Activated T-helper 9 cell treated with anti-CD3 and anti-CD28 coated beads, Interleukin-2, amount 50 U/mL, for 16 hours (primary cell): ENCODE data around the gene COX4I2.
"Not testable (repeated sequence)": the region's sequence is repeated elsewhere in the genome, so short reads cannot be mapped to it uniquely, and the experiment has no call there.

Experiments
- DNase-seq: peaks from one replicate; pipeline ENCODE4 v3.0.0-alpha.2; 2020; ENCODE audit warnings: low read depth

COX4I2 gene

DNA sequence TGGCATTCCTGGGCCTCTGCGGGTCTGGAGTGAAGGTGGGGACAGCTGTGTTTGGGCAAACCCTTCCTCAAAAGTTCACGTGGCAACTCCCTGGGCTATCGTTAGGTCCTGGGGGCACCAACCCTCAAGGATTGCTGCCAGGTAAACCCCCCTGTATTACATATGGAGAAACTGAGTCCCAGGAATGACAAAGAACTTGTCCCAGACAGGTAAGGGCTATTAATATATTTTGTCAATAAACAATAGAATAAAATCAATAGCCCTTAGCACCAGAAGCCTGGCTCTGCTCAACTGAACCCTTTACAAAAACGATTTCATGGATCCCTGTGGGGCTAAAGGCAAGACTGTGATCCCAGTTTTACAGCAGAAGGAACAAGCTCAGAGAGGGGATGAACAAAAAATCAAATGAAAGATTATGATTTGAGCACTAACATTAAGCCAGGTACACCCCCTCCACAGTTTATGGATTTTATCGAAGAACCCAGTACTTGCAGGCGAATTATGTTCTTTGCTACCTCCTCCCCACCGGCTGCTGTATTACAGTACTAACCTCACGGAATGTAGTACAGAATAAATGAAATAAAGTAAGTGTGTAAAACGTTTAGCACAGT is 30.0 kb upstream of the COX4I2 start:
- DNase-seq, result no peak

DNA sequence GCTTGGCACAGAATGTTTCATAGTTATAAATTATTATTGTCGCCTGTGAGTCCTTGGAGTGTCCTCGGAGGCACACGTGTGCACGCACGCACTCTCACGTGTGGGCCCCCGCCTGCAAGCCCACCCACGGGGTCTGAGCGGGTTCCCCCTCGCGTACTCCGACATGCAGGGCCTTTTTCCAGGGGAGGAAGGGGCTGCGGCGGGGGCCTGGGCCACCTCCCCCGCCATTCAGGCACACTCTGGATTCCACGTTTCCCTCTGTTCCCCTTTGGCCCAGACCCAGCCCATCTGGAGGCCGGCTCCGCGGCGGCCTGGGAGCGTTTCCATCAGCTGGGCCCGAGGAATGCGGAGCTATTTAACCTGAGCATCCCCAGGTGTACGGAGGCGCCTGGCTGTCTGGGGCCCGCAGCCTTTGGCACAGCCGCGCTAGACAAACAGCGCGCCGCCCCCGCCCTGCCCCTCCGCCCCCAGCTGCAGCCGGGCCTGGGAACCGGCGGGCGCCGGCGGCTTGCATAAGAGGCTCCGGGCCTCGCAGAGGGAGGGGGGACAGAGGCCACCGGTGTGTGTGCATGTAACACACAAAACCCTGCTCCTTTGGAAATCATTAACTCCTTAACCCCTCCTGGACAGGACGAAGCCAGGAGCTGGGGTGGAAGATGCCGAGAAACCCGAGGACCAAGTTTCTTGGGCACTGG is 29.3 kb upstream of the COX4I2 start:
- no peak for DNase-seq

DNA sequence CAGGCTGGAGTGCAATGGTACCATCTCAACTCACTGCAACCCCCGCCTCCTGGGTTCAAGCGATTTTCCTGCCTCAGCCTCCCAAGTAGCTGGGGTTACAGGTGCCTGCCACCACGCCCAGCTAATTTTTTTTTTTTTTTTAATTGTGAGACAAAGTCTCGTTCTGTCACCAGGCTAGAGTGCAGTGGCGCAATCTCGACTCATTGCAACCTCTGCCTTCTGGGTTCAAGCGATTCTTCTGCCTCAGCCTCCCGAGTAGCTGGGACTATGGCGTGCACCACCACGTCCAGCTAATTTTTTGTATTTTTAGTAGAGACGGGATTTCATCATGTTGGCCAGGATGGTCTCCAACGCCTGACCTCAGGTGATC is 25.5 kb upstream of the COX4I2 start:
- not testable (repeated sequence) for DNase-seq

DNA sequence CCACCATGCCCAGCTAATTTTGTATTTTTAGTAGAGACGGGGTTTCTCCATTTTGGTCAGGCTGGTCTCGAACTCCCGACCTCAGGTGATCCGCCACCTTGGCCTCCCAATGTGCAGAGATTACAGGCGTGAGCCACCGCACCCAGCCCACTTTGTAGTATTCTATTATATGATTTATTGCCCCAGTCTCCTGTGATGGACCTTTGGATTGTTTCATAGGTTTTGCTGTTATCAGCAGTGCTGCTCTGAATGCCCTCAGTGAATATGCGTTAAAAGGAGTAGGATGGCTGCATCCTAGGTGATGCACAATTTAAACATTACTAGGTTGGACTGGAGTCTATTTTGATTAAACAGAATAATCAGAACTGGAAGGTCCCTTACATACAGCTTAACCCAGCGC is 22.3 kb upstream of the COX4I2 start:
- no peak for DNase-seq

DNA sequence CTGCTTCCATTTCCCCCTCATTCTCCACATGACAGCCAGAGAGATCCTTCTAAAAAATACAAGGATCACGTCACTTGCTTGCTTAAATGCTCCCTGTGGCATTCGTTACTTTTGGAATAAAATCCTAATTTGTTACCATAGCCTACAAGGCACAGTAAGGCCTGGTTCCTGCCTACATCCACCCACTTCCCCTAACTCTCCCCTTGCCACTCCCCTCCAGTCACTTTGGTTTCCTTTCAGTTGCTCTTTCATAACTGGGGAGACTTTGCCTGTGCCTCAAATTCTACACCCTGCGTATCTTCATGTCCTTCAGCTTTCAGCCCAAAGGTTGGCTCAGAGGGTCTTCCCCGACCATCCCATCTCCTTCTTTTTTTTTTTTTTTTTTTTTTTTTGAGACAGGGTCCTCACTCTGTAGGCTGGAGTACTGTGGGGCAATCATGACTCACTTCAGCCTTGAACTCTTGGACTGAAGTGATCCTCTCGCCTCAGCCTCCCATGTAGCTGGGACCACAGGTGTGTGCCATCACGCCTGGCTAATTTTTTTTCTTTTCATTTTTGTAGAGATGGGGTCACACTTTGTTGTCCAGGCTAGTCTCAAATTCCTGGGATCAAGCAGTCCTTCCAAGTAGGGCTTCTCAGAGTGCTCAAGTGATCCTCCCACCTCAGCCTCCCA is 20.1 kb upstream of the COX4I2 start:
- DNase-seq, result no peak

DNA sequence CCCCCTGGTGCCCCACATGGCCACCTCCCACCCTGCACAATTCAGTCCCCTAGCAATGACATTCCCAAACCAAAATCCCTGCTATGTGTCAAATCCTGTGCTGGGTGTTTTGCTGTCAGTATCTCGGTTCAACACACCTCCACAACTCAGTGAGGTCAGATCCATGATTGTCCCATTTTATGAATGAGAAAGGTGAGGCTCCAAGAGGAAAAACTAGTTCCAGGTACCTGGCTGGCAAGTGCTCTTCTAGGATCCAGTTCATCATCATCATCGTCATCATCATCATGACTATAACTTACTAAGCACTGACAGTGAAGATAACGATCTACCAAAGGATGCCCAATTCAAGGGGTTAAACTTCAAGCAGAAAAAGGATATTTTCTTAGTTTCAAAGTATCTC is 17.5 kb upstream of the COX4I2 start:
- no peak for DNase-seq

DNA sequence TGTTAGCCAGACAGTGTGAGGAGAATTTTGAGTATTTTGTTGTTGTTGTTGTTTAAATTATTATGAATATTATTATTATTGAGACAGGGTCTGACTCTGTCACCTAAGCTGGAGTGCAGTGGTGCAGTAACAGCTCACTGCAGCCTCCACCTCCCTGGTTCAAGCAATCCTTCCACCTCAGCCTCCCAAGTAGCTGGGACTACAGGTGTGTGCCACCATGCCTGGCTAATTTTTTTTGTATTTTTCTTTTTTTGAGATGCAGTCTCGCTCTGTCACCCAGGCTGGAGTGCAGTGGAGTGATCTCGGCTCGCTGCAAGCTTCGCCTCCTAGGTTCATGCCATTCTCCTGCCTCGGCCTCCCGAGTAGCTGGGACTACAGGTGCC is 14.6 kb upstream of the COX4I2 start:
- DNase-seq, result not testable (repeated sequence)

DNA sequence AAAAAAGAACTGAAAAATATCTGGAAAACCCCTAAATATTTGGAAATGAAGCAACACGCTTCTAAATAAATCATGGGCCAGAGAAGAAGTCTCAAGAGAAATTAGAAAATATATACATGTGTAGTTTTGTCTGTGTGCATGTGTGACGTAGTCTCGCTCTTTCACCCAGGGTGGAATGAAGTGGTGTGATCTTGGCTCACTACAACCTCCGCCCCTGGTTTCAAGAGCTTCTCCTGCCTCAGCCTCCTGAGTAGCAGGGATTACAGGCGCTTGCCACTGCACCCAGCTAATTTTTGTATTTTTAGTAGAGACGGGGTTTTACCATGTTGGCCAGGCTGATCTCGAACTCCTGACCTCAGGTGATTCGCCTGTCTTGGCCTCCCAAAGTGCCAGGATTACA is 11.2 kb upstream of the COX4I2 start:
- not testable (repeated sequence) for DNase-seq

DNA sequence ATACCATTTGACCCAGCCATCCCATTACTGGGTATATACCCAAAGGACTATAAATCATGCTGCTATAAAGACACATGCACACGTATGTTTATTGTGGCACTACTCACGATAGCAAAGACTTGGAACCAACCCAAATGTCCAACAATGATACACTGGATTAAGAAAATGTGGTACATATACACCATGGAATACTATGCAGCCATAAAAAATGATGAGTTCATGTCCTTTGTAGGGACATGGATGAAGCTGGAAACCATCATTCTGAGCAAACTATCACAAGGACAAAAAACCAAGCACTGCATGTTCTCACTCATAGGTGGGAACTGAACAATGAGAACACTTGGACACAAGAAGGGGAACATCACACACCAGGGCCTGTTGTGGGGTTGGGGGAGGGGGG is 9.7 kb upstream of the COX4I2 start:
- not testable (repeated sequence) for DNase-seq

DNA sequence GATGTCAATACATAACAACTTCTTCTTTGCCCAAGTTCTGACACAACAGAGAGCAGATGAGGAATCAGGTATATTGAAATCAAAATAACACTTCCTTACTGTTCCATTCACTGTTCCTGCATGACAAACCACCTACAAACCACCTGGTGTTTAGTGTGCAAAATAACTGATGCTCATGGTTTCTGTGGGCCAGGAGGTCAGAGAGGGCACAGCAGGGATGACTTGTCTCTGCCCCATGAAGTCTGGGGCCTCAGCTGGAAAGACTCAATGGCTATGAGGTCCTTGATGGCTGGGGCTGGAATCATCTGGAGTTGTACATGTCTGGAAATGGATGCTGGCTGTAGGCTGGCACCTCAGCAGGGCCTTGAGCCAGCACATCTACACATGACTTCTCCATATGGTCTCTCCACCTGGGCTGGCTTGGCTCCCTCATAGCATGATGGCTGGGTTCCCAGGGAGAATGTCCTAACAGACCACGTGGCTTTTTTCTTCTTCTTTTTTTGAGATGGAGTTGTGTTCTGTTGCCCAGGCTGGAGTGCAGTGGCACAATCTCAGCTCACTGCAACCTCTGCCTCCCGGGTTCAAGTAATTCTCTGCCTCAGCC is 7.4 kb upstream of the COX4I2 start:
- no peak for DNase-seq

DNA sequence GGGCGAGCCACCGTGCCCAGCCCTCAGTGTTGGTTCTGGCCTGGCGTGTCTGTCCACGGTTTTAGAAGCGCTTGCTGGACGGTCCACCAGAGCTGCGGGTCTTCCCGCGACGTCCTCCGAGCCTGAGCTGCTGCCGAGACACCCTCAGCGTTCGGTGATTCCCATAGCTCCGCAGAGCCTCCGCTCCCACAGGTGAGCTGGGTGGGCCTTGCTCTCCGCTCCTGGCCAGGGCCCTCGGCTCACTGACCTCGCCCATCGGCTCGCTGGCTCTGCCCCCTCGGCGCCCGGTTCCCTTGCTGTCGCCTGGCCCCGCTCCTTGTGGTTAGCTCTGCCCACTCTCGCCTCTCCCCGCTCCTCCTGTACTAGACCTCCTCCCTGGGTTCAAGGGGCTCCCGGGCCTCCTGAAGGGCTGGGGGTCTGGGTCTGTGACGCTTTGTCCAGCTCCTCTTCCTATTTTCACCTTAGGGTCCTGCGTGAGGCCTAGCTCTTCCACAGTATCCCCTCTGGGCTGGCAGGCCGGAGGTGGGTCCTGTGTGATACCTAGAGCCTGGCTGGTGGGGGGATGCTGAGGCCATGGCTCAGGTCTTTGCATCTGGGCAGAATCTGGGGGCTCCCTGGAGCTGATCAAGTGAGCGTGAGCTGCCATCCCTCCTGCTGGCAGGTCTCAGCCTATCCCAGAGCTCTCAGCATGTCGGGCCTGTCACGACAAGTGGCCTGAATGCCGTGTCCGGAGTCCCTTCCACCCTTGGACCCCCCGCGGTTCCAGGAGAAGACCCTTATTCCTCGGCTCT is 5.0 kb upstream of the COX4I2 start:
- no peak for DNase-seq

DNA sequence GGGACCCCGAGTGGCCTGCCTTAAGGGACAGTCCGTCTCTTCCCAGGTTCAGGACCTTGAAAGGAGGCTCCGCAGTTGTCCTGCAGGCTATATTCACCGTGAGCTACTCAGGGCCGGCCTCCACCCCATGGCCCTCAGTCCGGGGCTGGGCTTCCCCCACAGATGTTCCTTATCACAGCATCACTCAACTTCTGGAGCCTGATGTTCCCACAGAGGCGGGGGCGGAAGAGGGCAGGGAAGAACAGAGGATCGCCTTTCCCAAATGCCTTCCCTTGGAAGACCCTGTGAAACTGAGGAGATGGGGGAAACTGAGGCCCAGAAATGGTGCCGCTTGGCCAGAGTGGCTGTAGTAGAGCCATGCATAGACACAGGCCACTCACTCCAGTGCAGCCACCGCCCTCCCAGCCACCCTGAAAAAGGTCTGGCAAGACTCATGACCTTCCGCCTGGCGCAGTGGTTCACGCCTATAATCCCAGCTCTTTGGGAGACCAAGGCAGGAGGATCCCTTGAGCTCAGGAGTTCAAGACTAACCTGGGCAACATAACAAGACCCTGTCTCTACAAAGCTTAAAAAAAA is 4.3 kb upstream of the COX4I2 start:
- no peak for DNase-seq

DNA sequence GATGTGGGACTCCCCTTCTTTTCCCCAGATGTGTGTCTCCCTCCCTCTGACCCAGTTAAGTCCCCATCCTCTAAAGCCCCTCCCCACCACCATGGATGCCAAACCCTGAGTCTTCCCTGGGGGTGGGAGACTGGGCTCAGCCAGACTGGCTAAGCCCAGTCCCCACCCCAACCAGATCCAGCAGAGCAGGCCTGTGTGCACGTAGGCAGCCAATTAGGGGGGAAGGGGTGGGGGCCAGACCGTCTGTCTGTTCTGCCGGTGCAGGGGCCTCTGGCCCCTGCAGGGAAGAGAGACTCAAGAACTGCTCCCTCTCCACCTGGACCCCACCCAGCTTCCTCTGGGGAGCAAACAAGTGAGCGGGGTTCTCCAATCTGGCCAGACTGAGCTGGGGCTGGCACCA is 605 bp downstream of the COX4I2 start:
- DNase-seq, result no peak

DNA sequence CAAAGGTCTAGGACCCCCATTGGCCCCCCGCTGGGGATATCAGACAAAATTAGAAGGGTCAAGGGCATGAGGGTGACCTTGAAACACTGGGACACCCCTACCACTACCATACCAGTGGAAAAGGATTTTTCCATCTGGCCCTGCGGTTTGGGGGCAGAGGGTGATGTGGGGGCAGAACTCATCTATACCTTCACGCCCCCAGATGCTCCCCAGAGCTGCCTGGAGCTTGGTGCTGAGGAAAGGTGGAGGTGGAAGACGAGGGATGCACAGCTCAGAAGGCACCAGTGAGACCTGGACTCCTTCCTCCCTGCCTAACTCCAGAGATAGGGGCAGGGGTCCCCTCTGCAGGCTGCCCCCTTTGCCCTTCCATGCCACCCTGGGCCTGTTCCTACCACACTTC is 1.1 kb downstream of the COX4I2 start:
- DNase-seq, result no peak

DNA sequence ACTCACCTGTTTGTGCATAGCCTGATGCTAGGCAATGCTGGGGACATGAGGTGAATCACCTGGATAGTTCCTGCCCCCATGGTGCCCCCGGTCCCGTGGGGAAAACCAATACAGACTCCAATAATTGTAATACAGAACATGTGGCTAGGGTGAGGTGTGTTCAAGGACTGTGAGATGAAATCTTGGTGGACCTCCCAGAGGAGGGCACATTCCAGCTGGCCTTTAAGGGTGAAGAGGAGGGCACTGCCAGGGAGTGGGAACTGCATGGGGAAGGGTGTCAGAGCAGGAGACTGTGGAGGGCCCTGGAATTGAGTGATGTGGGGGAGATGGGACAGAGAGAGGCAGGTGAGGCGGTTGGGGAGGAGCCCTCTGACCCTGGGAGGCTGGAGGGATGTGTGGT is 2.5 kb downstream of the COX4I2 start:
- DNase-seq, result no peak

DNA sequence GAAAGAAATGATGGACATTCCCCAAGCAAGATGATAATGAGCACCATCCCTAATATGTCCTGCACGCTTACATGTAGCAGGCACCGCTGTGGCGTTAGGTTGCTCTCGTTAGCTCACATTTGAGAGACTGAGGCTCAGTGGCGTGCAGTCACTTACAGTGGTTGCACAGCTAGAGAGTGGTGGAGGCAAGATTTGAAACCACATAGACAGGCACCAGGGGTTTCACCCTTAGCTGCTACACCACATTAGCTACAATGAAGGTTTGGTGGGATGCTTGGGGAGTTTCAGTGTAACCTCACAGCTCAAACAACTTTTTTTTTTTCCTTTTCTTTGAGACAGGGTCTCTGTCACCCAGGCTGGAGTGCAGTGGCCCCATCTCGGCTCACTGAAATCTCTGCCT is 3.7 kb downstream of the COX4I2 start:
- no peak for DNase-seq

DNA sequence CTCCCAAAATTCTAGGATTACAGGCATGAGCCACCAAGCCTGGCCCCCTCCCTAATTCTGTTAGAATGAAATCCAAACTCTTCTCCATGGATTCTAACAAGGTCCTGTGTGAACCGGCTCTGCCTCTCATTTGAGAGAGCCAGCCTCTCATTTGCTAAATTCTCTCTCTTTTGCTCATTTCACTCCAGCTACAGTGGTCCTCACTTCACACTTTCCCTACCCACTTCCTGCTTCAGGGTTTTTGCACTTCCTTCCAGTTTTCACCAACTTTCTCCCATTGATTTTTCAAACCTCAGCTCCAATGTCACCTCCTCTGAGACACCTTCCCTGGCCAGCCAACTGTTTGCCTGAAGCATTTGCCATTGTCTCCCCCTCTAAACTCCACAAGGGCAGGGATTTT is 5.1 kb downstream of the COX4I2 start:
- DNase-seq, result no peak

DNA sequence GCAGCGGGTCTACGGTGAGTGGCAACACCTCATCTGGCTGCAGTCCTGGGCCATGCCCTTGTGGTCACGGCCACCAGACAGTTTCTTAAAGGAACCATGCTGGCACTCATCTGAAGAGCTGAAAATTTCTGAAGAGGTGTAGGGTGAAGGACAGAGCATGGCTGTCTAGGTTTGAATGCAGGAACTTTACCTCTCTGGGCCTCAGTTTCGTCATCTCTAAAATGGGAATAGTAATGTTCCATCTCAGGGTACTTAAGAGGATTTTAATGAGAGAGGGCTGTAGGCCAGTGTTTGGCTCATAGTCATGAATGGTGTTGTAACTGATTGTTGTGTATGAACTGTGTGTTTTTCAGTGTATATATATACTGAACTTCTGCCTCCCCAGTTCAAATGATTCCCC is 5.8 kb downstream of the COX4I2 start:
- DNase-seq, result no peak

DNA sequence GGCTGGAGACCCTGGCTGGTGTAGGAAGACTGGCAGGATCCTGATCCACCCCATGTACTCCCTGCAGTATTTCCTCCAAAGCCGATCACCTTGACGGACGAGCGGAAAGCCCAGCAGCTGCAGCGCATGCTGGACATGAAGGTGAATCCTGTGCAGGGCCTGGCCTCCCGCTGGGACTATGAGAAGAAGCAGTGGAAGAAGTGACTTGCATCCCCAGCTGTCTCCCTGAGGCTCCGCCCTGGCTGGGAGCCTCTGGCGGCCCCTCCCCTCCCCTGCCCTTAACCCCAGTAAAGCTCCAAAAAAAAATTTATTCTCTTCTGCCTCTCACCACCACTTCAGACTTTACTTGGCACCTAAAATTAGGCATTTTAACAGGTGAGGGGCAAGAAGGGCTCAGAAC is 7.0 kb downstream of the COX4I2 start:
- no peak for DNase-seq

DNA sequence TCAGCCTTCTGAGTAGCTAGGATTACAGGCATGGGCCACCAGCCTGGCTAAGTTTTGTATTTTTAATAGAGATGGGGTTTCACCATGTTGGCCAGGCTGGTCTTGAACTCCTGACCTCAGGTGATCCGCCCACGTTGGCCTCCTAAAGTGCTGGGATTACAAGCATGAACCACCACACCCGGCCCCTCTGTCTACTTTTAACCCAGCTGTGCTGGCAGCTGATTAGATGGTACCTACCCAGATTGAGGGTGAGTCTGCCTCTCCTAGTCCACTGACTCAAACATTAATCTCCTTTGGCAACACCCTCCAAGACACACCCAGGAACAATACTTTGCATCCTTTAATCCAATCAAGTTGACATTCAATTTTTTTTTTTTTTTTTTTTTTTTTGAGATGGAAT is 10.4 kb downstream of the COX4I2 start:
- DNase-seq, result not testable (repeated sequence)

DNA sequence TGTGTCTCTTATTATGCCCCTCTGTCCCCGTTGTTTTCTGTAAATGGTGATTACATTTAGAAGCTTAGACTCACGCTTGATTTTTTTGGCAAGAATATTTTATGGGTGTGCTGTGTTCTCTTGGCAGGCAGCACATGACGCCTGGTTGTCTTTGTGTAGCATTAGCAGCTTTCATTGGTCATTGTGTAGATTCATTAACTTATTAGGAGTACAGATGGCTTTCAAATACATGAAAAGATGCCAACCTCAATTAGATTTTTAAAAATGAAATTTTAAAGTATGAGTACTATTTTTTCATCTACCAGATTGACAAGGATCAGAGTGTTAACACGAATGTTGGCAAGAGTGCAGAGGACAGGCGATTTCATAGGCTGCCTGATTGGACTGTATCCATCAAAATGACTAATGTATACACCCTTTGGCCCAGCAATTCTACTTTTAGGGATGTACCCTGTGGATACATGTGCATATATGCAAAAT is 15.2 kb downstream of the COX4I2 start:
- DNase-seq, result no peak

DNA sequence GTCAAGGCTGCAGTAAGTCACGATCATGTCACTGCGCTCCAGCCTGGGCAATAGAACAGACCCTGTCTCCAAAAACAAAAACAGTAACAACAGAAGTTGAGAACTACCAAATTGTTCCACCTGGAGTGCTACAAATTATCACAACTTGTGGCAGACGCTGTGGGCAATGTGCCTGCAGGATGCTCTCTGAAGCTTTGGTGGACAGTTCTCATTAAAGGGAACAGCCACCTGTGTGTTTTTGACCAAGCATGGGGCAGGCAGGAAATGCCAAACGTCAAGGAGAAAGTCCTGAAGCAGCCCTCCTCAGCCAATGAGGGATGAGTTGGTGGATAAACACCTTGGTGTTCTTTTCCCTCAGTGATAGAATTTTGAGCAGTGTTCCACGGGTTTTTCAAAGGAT is 15.8 kb downstream of the COX4I2 start:
- no peak for DNase-seq
